Endothelial cell of umbilical vein (primary cell): ENCODE data around the gene NT5DC4.

Experiments used
- CTCF ChIP-seq, 2 donors: IDR thresholded peaks; 1 replicate in 1 of 2; 2 replicates in 1 of 2; pipeline ENCODE4 v1.5.1; 2011; ENCODE audit warnings: low read length in 2 of 2, mild to moderate bottlenecking in 2 of 2, moderate library complexity in 2 of 2, control low read depth in 1 of 2, inconsistent platforms in 1 of 2, low read depth in 1 of 2; ENCODE audit not compliant: insufficient read depth in 1 of 2; ENCODE audit errors: extremely low read depth in 1 of 2
- MYC ChIP-seq: IDR thresholded peaks from one replicate; pipeline ENCODE4 v1.6.1; 2011; ENCODE audit warnings: mild to moderate bottlenecking, low read depth, low read length

GRCh38 chr2:112701052-112701451 is 19.8 kb upstream of the NT5DC4 start:
- TF ChIP-seq CTCF (IDR thresholded peaks at IDR 0.05; ENCODE audit: extremely low read depth in 1 of 2, insufficient read depth in 1 of 2, low read depth in 1 of 2, low read length in 2 of 2) (no peak), MYC (no peak)
